GM12865 (cell line): ENCODE measurements around the gene LTA4H.

ENCODE experiments used
- DNase-seq: peaks from one replicate; pipeline ENCODE4 v3.0.0; 2010; ENCODE audit warnings: low read depth
- H3K4me3 ChIP-seq: 2 replicates; pipeline ENCODE4 v1.5.1; 2011; ENCODE audit warnings: mild to moderate bottlenecking, low read depth, low read length, control low read depth
- CTCF ChIP-seq: IDR thresholded peaks from 2 replicates; pipeline ENCODE4 v1.5.1; 2011; ENCODE audit warnings: low read length, control low read depth, low read depth, inconsistent platforms; ENCODE audit not compliant: insufficient read depth; ENCODE audit errors: missing control alignments

Gene LTA4H

GRCh38 chr12:96035283-96036236, at the start of gene LTA4H:
Gene LTA4H (minus strand): TSS chr12:96035587. CDS start chr12:96035519, 68 bp downstream.
- H3K4me3 ChIP-seq, result peak within 1 kb of the TSS; percentile 80
- DNase-seq, result peak; percentile 98
- TF ChIP-seq CTCF, result no peak

- no peak overlapping the region for H3K4me3 ChIP-seq
- DNase-seq, result no peak
- TF ChIP-seq CTCF, result no peak
These were observed 49.2 kb upstream of the LTA4H start for GRCh38 chr12:96084624-96085023.

GRCh38 chr12:96083020-96083719, 47.8 kb upstream of the LTA4H start:
- no peak for TF ChIP-seq CTCF
- DNase-seq, result no peak
- H3K4me3 ChIP-seq, result no peak overlapping the region

- DNase-seq, result no peak
- no peak overlapping the region for H3K4me3 ChIP-seq
- TF ChIP-seq CTCF, result no peak
These were observed 46.2 kb upstream of the LTA4H start for GRCh38 chr12:96081596-96081995.

GRCh38 chr12:96078231-96079135, 43.1 kb upstream of the LTA4H start:
- DNase-seq, result no peak
- no peak for TF ChIP-seq CTCF
- no peak overlapping the region for H3K4me3 ChIP-seq

GRCh38 chr12:96077081-96077480, 41.7 kb upstream of the LTA4H start:
- no peak overlapping the region for H3K4me3 ChIP-seq
- DNase-seq, result no peak
- no peak for TF ChIP-seq CTCF
